ENCODE data around the gene PTGES2. TPM values are rescaled to one million over a fixed set of nuclear protein-coding genes. Genes with fewer than 3 reads are reported as not detected.

Gene PTGES2
- total RNA-seq, 2 experiments from 2014 or later, result 57.2 to 59.9 TPM

- POLR2A ChIA-PET, result no interaction called here
- Mint-ChIP-seq H3K27me3 (no peaks in the 10 kb centered on the region), H3K4me1 (peaks cover 25% of the 10 kb centered on the region), H3K36me3 (ENCODE audit: low read depth) (peaks cover 50% of the 10 kb centered on the region), H3K9me3 (no peaks in the 10 kb centered on the region), H3K4me3 (no peak overlapping the region), H3K27ac (no peak overlapping the region)
- CTCF ChIA-PET, result interaction anchor here (0.8 to 7.7 kb wide), 6 partner anchors 10 to 59 kb away, joined by 3 to 54 read pairs (median 4); partner anchors contain the start of gene SLC25A25
- no peak for DNase-seq
Observed at GRCh38 chr9:128106940-128107467, 20.5 kb downstream of the PTGES2 start.

- DNase-seq, result no peak
- Mint-ChIP-seq H3K4me1 (peaks cover 25% of the 10 kb centered on the region), H3K4me3 (no peak overlapping the region), H3K36me3 (ENCODE audit: low read depth) (peaks cover 52% of the 10 kb centered on the region), H3K27me3 (no peaks in the 10 kb centered on the region), H3K27ac (peak overlapping the region; percentile 46), H3K9me3 (no peaks in the 10 kb centered on the region)
- CTCF ChIA-PET, result interaction anchor here (0.8 to 7.7 kb wide), 3 partner anchors 10 to 38 kb away, joined by 3 to 54 read pairs (median 5); partner anchors contain the start of gene SLC25A25
- POLR2A ChIA-PET, result no interaction called here
Observed at GRCh38 chr9:128106181-128106939, 21.2 kb downstream of the PTGES2 start.

- Mint-ChIP-seq H3K9me3 (no peaks in the 10 kb centered on the region), H3K27ac (no peak overlapping the region), H3K4me3 (no peak overlapping the region), H3K4me1 (peaks cover 27% of the 10 kb centered on the region), H3K27me3 (no peaks in the 10 kb centered on the region), H3K36me3 (ENCODE audit: low read depth) (peaks cover 58% of the 10 kb centered on the region)
- POLR2A ChIA-PET, result no interaction called here
- no peak for DNase-seq
- CTCF ChIA-PET, result interaction anchor here (7.7 kb wide), 1 partner anchor 11 kb away, joined by 54 read pairs; no protein-coding TSS in a partner anchor
Observed at GRCh38 chr9:128105538-128106175, 21.9 kb downstream of the PTGES2 start.

GRCh38 chr9:128104171-128104618, 23.3 kb downstream of the PTGES2 start:
- H3K27ac Mint-ChIP-seq, result no peak overlapping the region
- POLR2A ChIA-PET, result interaction anchor here (0.5 kb wide), 1 partner anchor 280 kb away, joined by 3 read pairs; no protein-coding TSS in a partner anchor
- peaks cover 55% of the 10 kb centered on the region for H3K36me3 Mint-ChIP-seq (ENCODE audit: low read depth)
- H3K4me3 Mint-ChIP-seq, result no peak overlapping the region
- no peak for DNase-seq
- CTCF ChIA-PET, result interaction anchor here (7.7 kb wide), 1 partner anchor 12 kb away, joined by 54 read pairs; no protein-coding TSS in a partner anchor
- peaks cover 41% of the 10 kb centered on the region for H3K4me1 Mint-ChIP-seq
- no peaks in the 10 kb centered on the region for H3K9me3 Mint-ChIP-seq
- no peaks in the 10 kb centered on the region for H3K27me3 Mint-ChIP-seq

- ChIA-PET CTCF (interaction anchor here (0.6 to 7.7 kb wide), 3 partner anchors 10 to 50 kb away, joined by 4 to 54 read pairs (median 5); no protein-coding TSS in a partner anchor), POLR2A (no interaction called here)
- Mint-ChIP-seq H3K4me3 (no peak overlapping the region), H3K27me3 (no peaks in the 10 kb centered on the region), H3K9me3 (no peaks in the 10 kb centered on the region), H3K36me3 (ENCODE audit: low read depth) (peaks cover 52% of the 10 kb centered on the region), H3K27ac (peak overlapping the region; percentile 83), H3K4me1 (peaks cover 47% of the 10 kb centered on the region)
- DNase-seq, result peak; percentile 53
Observed at GRCh38 chr9:128103589-128103962, 24.0 kb downstream of the PTGES2 start.

GRCh38 chr9:128102861-128103588, 24.5 kb downstream of the PTGES2 start:
- no peak overlapping the region for H3K4me3 Mint-ChIP-seq
- H3K4me1 Mint-ChIP-seq, result peaks cover 51% of the 10 kb centered on the region
- ChIA-PET CTCF (interaction anchor here (0.6 to 7.7 kb wide), 3 partner anchors 10 to 50 kb away, joined by 4 to 54 read pairs (median 5); no protein-coding TSS in a partner anchor), POLR2A (no interaction called here)
- H3K9me3 Mint-ChIP-seq, result no peaks in the 10 kb centered on the region
- H3K36me3 Mint-ChIP-seq (ENCODE audit: low read depth), result peaks cover 51% of the 10 kb centered on the region
- no peaks in the 10 kb centered on the region for H3K27me3 Mint-ChIP-seq
- DNase-seq, result no peak
- H3K27ac Mint-ChIP-seq, result peak overlapping the region; percentile 83

GRCh38 chr9:128102196-128102595, 25.3 kb downstream of the PTGES2 start:
- Mint-ChIP-seq H3K9me3 (no peaks in the 10 kb centered on the region), H3K27me3 (no peaks in the 10 kb centered on the region), H3K36me3 (ENCODE audit: low read depth) (peaks cover 46% of the 10 kb centered on the region), H3K4me1 (peaks cover 56% of the 10 kb centered on the region), H3K4me3 (no peak overlapping the region), H3K27ac (peak overlapping the region; percentile 34)
- DNase-seq, result no peak
- CTCF ChIA-PET, result interaction anchor here (7.7 kb wide), 1 partner anchor 14 kb away, joined by 54 read pairs; no protein-coding TSS in a partner anchor
- POLR2A ChIA-PET, result no interaction called here

- DNase-seq, result no peak
- Mint-ChIP-seq H3K4me1 (peaks cover 60% of the 10 kb centered on the region), H3K9me3 (no peaks in the 10 kb centered on the region), H3K36me3 (ENCODE audit: low read depth) (peaks cover 41% of the 10 kb centered on the region), H3K27ac (no peak overlapping the region), H3K4me3 (no peak overlapping the region), H3K27me3 (no peaks in the 10 kb centered on the region)
- ChIA-PET CTCF (interaction anchor here (7.7 kb wide), 1 partner anchor 15 kb away, joined by 54 read pairs; no protein-coding TSS in a partner anchor), POLR2A (no interaction called here)
Observed at GRCh38 chr9:128101690-128102089, 25.8 kb downstream of the PTGES2 start.

GRCh38 chr9:128101231-128101661, 26.3 kb downstream of the PTGES2 start:
- H3K4me1 Mint-ChIP-seq, result peaks cover 57% of the 10 kb centered on the region
- no peaks in the 10 kb centered on the region for H3K27me3 Mint-ChIP-seq
- no peaks in the 10 kb centered on the region for H3K9me3 Mint-ChIP-seq
- ChIA-PET POLR2A (no interaction called here), CTCF (interaction anchor here (1.6 to 4.5 kb wide), 3 partner anchors 9 to 15 kb away, joined by 4 to 33 read pairs (median 10); no protein-coding TSS in a partner anchor)
- H3K4me3 Mint-ChIP-seq, result no peak overlapping the region
- no peak for DNase-seq
- H3K27ac Mint-ChIP-seq, result no peak overlapping the region
- peaks cover 37% of the 10 kb centered on the region for H3K36me3 Mint-ChIP-seq (ENCODE audit: low read depth)

- H3K27me3 Mint-ChIP-seq, result no peaks in the 10 kb centered on the region
- peaks cover 37% of the 10 kb centered on the region for H3K36me3 Mint-ChIP-seq (ENCODE audit: low read depth)
- H3K9me3 Mint-ChIP-seq, result no peaks in the 10 kb centered on the region
- no peak overlapping the region for H3K4me3 Mint-ChIP-seq
- peak overlapping the region; percentile 31 for H3K27ac Mint-ChIP-seq
- ChIA-PET CTCF (interaction anchor here (1.6 to 4.5 kb wide), 4 partner anchors 10 to 16 kb away, joined by 4 to 33 read pairs (median 8); no protein-coding TSS in a partner anchor), POLR2A (no interaction called here)
- DNase-seq, result no peak
- H3K4me1 Mint-ChIP-seq, result peaks cover 57% of the 10 kb centered on the region
Observed at GRCh38 chr9:128100581-128100980, 26.9 kb downstream of the PTGES2 start.

- ChIA-PET CTCF (interaction anchor here (0.9 to 4.5 kb wide), 6 partner anchors 8 to 17 kb away, joined by 4 to 33 read pairs (median 6); no protein-coding TSS in a partner anchor), POLR2A (interaction anchor here (0.5 kb wide), 1 partner anchor 58 kb away, joined by 4 read pairs; no protein-coding TSS in a partner anchor)
- H3K4me3 Mint-ChIP-seq, result no peak overlapping the region
- peaks cover 35% of the 10 kb centered on the region for H3K36me3 Mint-ChIP-seq (ENCODE audit: low read depth)
- no peaks in the 10 kb centered on the region for H3K9me3 Mint-ChIP-seq
- peaks cover 57% of the 10 kb centered on the region for H3K4me1 Mint-ChIP-seq
- no peaks in the 10 kb centered on the region for H3K27me3 Mint-ChIP-seq
- DNase-seq, result no peak
- no peak overlapping the region for H3K27ac Mint-ChIP-seq
Observed at GRCh38 chr9:128099932-128100491, 27.5 kb downstream of the PTGES2 start.

All from activated CD4-positive, alpha-beta T cell treated with anti-CD3 and anti-CD28 coated beads, Interleukin-2, amount 10 ng/mL, durations not matched to agents 7 days and 5 days (primary cell).